GM19455 (cell line): ENCODE results near the gene ATXN1L.
"Not testable (repeated sequence)": the region's sequence is repeated elsewhere in the genome, so short reads cannot be mapped to it uniquely, and the experiment has no call there.

Experiments used
- ATAC-seq: cut with Tn5 transposase; IDR thresholded peaks from one replicate; pipeline ENCODE4 v1.9.1; 2021; ENCODE audit not compliant: unreplicated experiment

ATXN1L gene

GRCh38 chr16:71889147-71889546 is 43.4 kb downstream of the ATXN1L start:
- ATAC-seq = no peak

- ATAC-seq = peak; percentile 3
These were observed 48.1 kb downstream of the ATXN1L start for GRCh38 chr16:71893888-71894228.

- ATAC-seq = peak; percentile 18
These were observed 48.6 kb downstream of the ATXN1L start for GRCh38 chr16:71894229-71894920.

GRCh38 chr16:71894921-71895678 is 49.3 kb downstream of the ATXN1L start, which contains the start of gene IST1:
Gene IST1, plus strand, starts transcription at chr16:71895531. Its CDS starts 20,110 bp downstream, at chr16:71915641.
- peak; percentile 75 for ATAC-seq

- peak; percentile 32 for ATAC-seq
These were observed 50.0 kb downstream of the ATXN1L start for GRCh38 chr16:71895679-71896365.

- no peak for ATAC-seq
These were observed 51.1 kb downstream of the ATXN1L start for GRCh38 chr16:71896764-71897368.

- no peak for ATAC-seq
These were observed 53.4 kb downstream of the ATXN1L start for GRCh38 chr16:71899171-71899570.

- no peak for ATAC-seq
These were observed 57.0 kb downstream of the ATXN1L start for GRCh38 chr16:71902656-71903365.

GRCh38 chr16:71903608-71904007 is 57.8 kb downstream of the ATXN1L start:
- no peak for ATAC-seq

- no peak for ATAC-seq
These were observed 58.5 kb downstream of the ATXN1L start for GRCh38 chr16:71904239-71904638.

- ATAC-seq = not testable (repeated sequence)
These were observed 60.0 kb downstream of the ATXN1L start for GRCh38 chr16:71905765-71906164.
